B cell (primary cell): ENCODE measurements around the gene CILP2. TPM values are rescaled to one million over a fixed set of nuclear protein-coding genes. Genes with fewer than 3 reads are reported as not detected.

Experiments
- ATAC-seq: fragments of 200-7000 bp; cut with Tn5 transposase; one replicate; pipeline ENCODE4 v1.10.0; 2021; ENCODE audit warnings: low read depth, mild to moderate bottlenecking, moderate number of reproducible peaks, moderate library complexity
- CTCF ChIA-PET: fragments of 350-600 bp; sonication (Branson Sonifier 250); formaldehyde crosslinking; loops from one replicate; lab custom pipeline; 2021; ENCODE audit warnings: antibody characterized with exemption, inconsistent platforms; lab: Charles Lee
- POLR2A ChIA-PET: fragments of 350-600 bp; sonication (Branson Sonifier 250); formaldehyde crosslinking; loops from one replicate; lab custom pipeline; 2021; ENCODE audit warnings: antibody characterized with exemption; lab: Charles Lee
- DNase-seq: peaks from one replicate; pipeline ENCODE4 v3.0.0; 2013
- H2AFZ ChIP-seq: 2 replicates; pipeline ENCODE4 v1.6.1; 2012; ENCODE audit warnings: mild to moderate bottlenecking, low read depth, low read length; ENCODE audit not compliant: insufficient read depth, poor library complexity, severe bottlenecking
- H3K27ac ChIP-seq, 2 donors: 1 replicate in 1 of 2; 2 replicates in 1 of 2; pipeline ENCODE4 v1.5.1; 2012 to 2013; ENCODE audit warnings: low read length in 2 of 2, mild to moderate bottlenecking in 2 of 2, moderate library complexity in 1 of 2
- H3K27me3 ChIP-seq, 4 experiments: fragments of 200-600 bp in 1 of 4; sonication (generic) in 1 of 4; replicated peaks in 1 of 4; 1 replicate in 2 of 4; 2 replicates in 2 of 4; pipeline versions ENCODE4 v1.6.1 to v1.7.0; 2013 to 2016; ENCODE audit warnings: low read length in 3 of 4, mild to moderate bottlenecking in 2 of 4, mixed read lengths in 1 of 4, moderate library complexity in 1 of 4; ENCODE audit not compliant: insufficient read depth in 4 of 4, control insufficient read depth in 3 of 4; ENCODE audit errors: control extremely low read depth in 1 of 4
- H3K36me3 ChIP-seq, 2 experiments: replicated peaks in 1 of 2; 1 replicate in 1 of 2; 2 replicates in 1 of 2; pipeline versions ENCODE4 v1.6.1 to v1.7.1; 2013; ENCODE audit warnings: low read length in 1 of 2; ENCODE audit not compliant: insufficient read depth in 2 of 2, control insufficient read depth in 1 of 2; ENCODE audit errors: control extremely low read depth in 1 of 2, extremely low read depth in 1 of 2
- H3K4me1 ChIP-seq, 2 donors: fragments of 200-600 bp in 1 of 2; sonication (generic) in 1 of 2; 1 replicate in 1 of 2; 2 replicates in 1 of 2; pipeline versions ENCODE4 v1.5.1 to v1.6.1; 2013 to 2017; ENCODE audit warnings: low read length in 2 of 2; ENCODE audit not compliant: control insufficient read depth in 2 of 2, insufficient read depth in 2 of 2
- H3K4me2 ChIP-seq: replicated peaks from 2 replicates; pipeline ENCODE3; 2012; ENCODE audit warnings: mild to moderate bottlenecking, low read depth, low read length; ENCODE audit not compliant: poor library complexity, severe bottlenecking
- H3K4me3 ChIP-seq, 5 experiments: fragments of 200-600 bp in 1 of 5; sonication (generic) in 1 of 5; 1 replicate in 3 of 5; 2 replicates in 2 of 5; pipeline versions ENCODE4 v1.5.1 to v1.7.0; 2011 to 2016; ENCODE audit warnings: low read length in 4 of 5, mild to moderate bottlenecking in 4 of 5, low read depth in 2 of 5, control low read depth in 1 of 5, moderate library complexity in 1 of 5; ENCODE audit not compliant: insufficient read depth in 1 of 5; ENCODE audit errors: control extremely low read depth in 1 of 5, extremely low read depth in 1 of 5
- H3K79me2 ChIP-seq: fragments of 200-600 bp; sonication (generic); one replicate; pipeline ENCODE4 v1.6.0; 2016; ENCODE audit warnings: low read length; ENCODE audit not compliant: control insufficient read depth, insufficient read depth
- H3K9ac ChIP-seq: fragments of 200-600 bp; sonication (generic); 2 replicates; pipeline ENCODE4 v1.6.1; 2017; ENCODE audit warnings: mild to moderate bottlenecking, low read length, moderate library complexity
- H3K9me3 ChIP-seq, 3 donors: one replicate each; pipeline versions ENCODE4 v1.6.1 to v1.7.1; 2013; ENCODE audit warnings: low read length in 2 of 3; ENCODE audit not compliant: control insufficient read depth in 2 of 3, insufficient read depth in 1 of 3; ENCODE audit errors: control extremely low read depth in 1 of 3
- H4K20me1 ChIP-seq: 2 replicates; pipeline ENCODE4 v1.6.0; 2012; ENCODE audit warnings: mild to moderate bottlenecking, low read length; ENCODE audit not compliant: insufficient read depth, control insufficient read depth, poor library complexity, severe bottlenecking
- H3K27ac Mint-ChIP-seq: one replicate; pipeline ENCODE4 v1.8.0; 2021; ENCODE audit warnings: mixed read lengths
- H3K27me3 Mint-ChIP-seq: one replicate; pipeline ENCODE4 v1.8.0; 2021; ENCODE audit warnings: mixed read lengths
- H3K4me1 Mint-ChIP-seq: one replicate; pipeline ENCODE4 v1.8.0; 2021; ENCODE audit warnings: mixed read lengths
- H3K4me3 Mint-ChIP-seq: one replicate; pipeline ENCODE4 v1.8.0; 2021; ENCODE audit warnings: mixed read lengths
- H3K9me3 Mint-ChIP-seq: one replicate; pipeline ENCODE4 v1.8.0; 2022; ENCODE audit warnings: mixed read lengths; ENCODE audit not compliant: insufficient read depth
- EZH2 ChIP-seq: IDR thresholded peaks from 2 replicates; pipeline ENCODE4 v1.6.1; 2012; ENCODE audit warnings: borderline replicate concordance, low read depth, mild to moderate bottlenecking, moderate library complexity, low read length; ENCODE audit not compliant: insufficient read depth, poor library complexity, severe bottlenecking
- WGBS: methylation state at CpG from one replicate; pipeline ENCODE4 v1.1.5; 2013; ENCODE audit warnings: missing lambda C conversion rate; ENCODE audit not compliant: insufficient coverage; 5-methylcytosine and 5-hydroxymethylcytosine counted together
- intact Hi-C: fragments of 100-400 bp; cut with micrococcal nuclease; formaldehyde crosslinking; loops from one replicate; pipeline ENCODE4 v1.10.0; 2022
- polyA plus RNA-seq: library from polyadenylated mRNA; depleted of rRNA; stranded (reverse); fragments of >200 nt; gene quantifications from 2 replicates; pipeline ENCODE4 v1.2.3, GENCODE V29; 2012
- total RNA-seq, 2 donors: library from RNA; stranded (reverse); fragments of 120-200 nt in 1 of 2; gene quantifications; 1 replicate in 1 of 2; 2 replicates in 1 of 2; pipeline versions ENCODE4 v1.2.3 to v1.2.4, GENCODE V29; 2013 to 2022
- TF ChIP-seq, protein P1 (sequence below): fragments of 200-600 bp; IDR thresholded peaks from one replicate; pipeline ENCODE4 v1.8.0; 2022; ENCODE audit warnings: antibody characterized with exemption, mild to moderate bottlenecking

The CILP2 gene
- total and polyA plus RNA-seq, 2 donors (not counting 1 experiment from before 2014, with no cell fraction given), result 0.04 to 0.12 TPM

DNA sequence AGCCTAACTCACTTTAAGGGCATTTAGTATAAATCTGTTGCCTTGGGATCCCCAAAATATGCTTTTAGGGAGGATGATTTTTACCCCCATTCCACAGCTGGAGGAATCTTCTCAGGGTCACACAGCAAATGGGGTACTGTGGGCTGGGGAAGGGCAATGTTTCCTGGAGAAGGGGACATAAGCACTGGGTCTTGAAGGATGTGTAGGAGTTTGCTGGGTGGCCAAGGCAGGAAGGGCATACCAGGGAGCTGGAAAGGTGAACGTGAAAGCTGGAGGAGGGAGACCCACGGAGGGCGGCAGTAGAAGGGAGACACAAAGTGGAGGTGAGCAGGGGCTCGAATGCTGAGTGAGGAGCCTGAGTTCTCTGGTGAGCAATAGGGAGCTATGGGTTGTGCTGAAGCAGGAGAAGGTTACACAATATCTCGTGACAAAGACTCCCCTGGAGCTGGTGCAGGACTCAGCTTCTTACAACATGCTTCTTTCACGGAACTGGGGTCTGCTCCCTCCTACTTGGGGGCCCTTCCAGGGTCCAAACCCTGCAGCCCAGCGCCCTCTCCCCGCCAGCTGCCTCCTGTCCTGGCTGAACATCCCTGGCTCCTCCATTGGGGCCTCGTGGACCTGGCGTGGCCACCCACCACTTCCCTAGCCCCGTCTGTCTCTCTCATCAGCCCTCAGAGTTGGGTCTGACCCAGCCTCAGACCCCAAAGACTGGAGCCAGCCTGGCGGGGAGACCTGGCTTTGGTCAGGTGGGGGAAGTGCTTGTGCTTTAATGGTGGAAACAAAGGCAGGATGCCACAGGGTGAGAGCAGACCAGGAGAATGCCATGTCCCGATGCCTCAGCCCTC, 11.1 kb downstream of the CILP2 start:
- intact Hi-C loops, result no loop called here
- no peaks in the 10 kb centered on the region for H3K4me1 Mint-ChIP-seq
- peaks cover 0 to 12% (median 0%) of the 10 kb centered on the region in 4 experiments for H3K27me3 ChIP-seq
- no peak overlapping the region for H3K4me3 Mint-ChIP-seq
- H3K36me3 ChIP-seq, result no peaks in the 10 kb centered on the region
- H3K79me2 ChIP-seq, result no peaks in the 10 kb centered on the region
- ChIA-PET CTCF (interaction anchor here (1.0 kb wide), 1 partner anchor 17 kb away, joined by 4 read pairs; no protein-coding TSS in a partner anchor), POLR2A (no interaction called here)
- H3K9me3 Mint-ChIP-seq, result no peaks in the 10 kb centered on the region
- 66% methylated on average over 13 of the region's 13 CpGs for WGBS
- H3K4me1 ChIP-seq, result no peaks in the 10 kb centered on the region
- DNase-seq (no peak), ATAC-seq (no peak)
- H3K27ac ChIP-seq, result no peak overlapping the region
- no peak overlapping the region for H3K27ac Mint-ChIP-seq
- H3K4me2 ChIP-seq, result no peak overlapping the region
- H3K27me3 Mint-ChIP-seq, result peaks cover 8% of the 10 kb centered on the region
- H3K9ac ChIP-seq, result no peak overlapping the region
- H4K20me1 ChIP-seq, result no peaks in the 10 kb centered on the region
- no peak overlapping the region for H2AFZ ChIP-seq
- TF ChIP-seq, protein P1, sequence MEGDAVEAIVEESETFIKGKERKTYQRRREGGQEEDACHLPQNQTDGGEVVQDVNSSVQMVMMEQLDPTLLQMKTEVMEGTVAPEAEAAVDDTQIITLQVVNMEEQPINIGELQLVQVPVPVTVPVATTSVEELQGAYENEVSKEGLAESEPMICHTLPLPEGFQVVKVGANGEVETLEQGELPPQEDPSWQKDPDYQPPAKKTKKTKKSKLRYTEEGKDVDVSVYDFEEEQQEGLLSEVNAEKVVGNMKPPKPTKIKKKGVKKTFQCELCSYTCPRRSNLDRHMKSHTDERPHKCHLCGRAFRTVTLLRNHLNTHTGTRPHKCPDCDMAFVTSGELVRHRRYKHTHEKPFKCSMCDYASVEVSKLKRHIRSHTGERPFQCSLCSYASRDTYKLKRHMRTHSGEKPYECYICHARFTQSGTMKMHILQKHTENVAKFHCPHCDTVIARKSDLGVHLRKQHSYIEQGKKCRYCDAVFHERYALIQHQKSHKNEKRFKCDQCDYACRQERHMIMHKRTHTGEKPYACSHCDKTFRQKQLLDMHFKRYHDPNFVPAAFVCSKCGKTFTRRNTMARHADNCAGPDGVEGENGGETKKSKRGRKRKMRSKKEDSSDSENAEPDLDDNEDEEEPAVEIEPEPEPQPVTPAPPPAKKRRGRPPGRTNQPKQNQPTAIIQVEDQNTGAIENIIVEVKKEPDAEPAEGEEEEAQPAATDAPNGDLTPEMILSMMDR, result no peak
- no peak for TF ChIP-seq EZH2
- peaks cover 0 to 18% (median 0%) of the 10 kb centered on the region in 3 donors for H3K9me3 ChIP-seq
- H3K4me3 ChIP-seq, result no peak overlapping the region
